Ectodermal cell (in vitro differentiated cells): Measurements from ENCODE around the gene MRPS33.

Source experiments
- H3K27ac ChIP-seq: 2 replicates; pipeline ENCODE4 v1.7.0; 2013; ENCODE audit warnings: mild to moderate bottlenecking, low read depth, low read length; ENCODE audit not compliant: insufficient read depth, poor library complexity, severe bottlenecking
- H3K27me3 ChIP-seq: 2 replicates; pipeline ENCODE4 v1.7.0; 2013; ENCODE audit warnings: mild to moderate bottlenecking, low read length; ENCODE audit not compliant: insufficient read depth, control insufficient read depth, poor library complexity, severe bottlenecking
- H3K36me3 ChIP-seq: one replicate; pipeline ENCODE4 v1.7.0; 2013; ENCODE audit warnings: low read length; ENCODE audit not compliant: control insufficient read depth, insufficient read depth
- H3K4me1 ChIP-seq: one replicate; pipeline ENCODE4 v1.7.0; 2013; ENCODE audit warnings: low read length; ENCODE audit not compliant: control insufficient read depth, insufficient read depth
- H3K4me3 ChIP-seq: 2 replicates; pipeline ENCODE4 v1.7.0; 2013; ENCODE audit warnings: low read depth, low read length, control low read depth; ENCODE audit not compliant: insufficient read depth
- H3K9me3 ChIP-seq: 2 replicates; pipeline ENCODE4 v1.7.0; 2013; ENCODE audit warnings: mild to moderate bottlenecking, low read length, moderate library complexity; ENCODE audit not compliant: control insufficient read depth
- WGBS, 2 experiments: methylation state at CpG; one replicate each; pipeline ENCODE4 v1.1.7; 2013; ENCODE audit warnings: missing lambda C conversion rate in 2 of 2; 5-methylcytosine and 5-hydroxymethylcytosine counted together

Gene MRPS33

GRCh38 chr7:141012696-141013344 is 1.9 kb downstream of the MRPS33 start:
- Histone ChIP-seq H3K9me3 (no peaks in the 10 kb centered on the region), H3K4me1 (peaks cover 4% of the 10 kb centered on the region), H3K4me3 (no peak overlapping the region), H3K27me3 (peaks cover under 1% of the 10 kb centered on the region), H3K36me3 (no peaks in the 10 kb centered on the region), H3K27ac (no peak overlapping the region)
- WGBS, 2 experiments: 100% methylated on average over 1 of the region's 2 CpGs

- Histone ChIP-seq H3K4me3 (no peak overlapping the region), H3K36me3 (no peaks in the 10 kb centered on the region)
Measured at GRCh38 chr7:141012044-141012685, 2.6 kb downstream of the MRPS33 start.

GRCh38 chr7:141011443-141011842 is 3.3 kb downstream of the MRPS33 start:
- Histone ChIP-seq H3K4me3 (no peak overlapping the region), H3K9me3 (no peaks in the 10 kb centered on the region), H3K27me3 (no peaks in the 10 kb centered on the region), H3K4me1 (peaks cover 4% of the 10 kb centered on the region), H3K27ac (no peak overlapping the region), H3K36me3 (no peaks in the 10 kb centered on the region)
- 89 to 91% methylated on average over 4 of the region's 4 CpGs for WGBS, 2 experiments

More at GRCh38 chr7:141012044-141012685, 2.6 kb downstream of the MRPS33 start:
- no peaks in the 10 kb centered on the region for H3K9me3 ChIP-seq
- 28 to 35% methylated on average over 3 of the region's 3 CpGs for WGBS, 2 experiments
- H3K27me3 ChIP-seq: no peaks in the 10 kb centered on the region
- no peak overlapping the region for H3K27ac ChIP-seq
- peaks cover 4% of the 10 kb centered on the region for H3K4me1 ChIP-seq

- 91 to 94% methylated on average over 8 of the region's 8 CpGs for WGBS, 2 experiments
- no peaks in the 10 kb centered on the region for H3K9me3 ChIP-seq
- no peak overlapping the region for H3K4me3 ChIP-seq
- no peak overlapping the region for H3K27ac ChIP-seq
- no peaks in the 10 kb centered on the region for H3K36me3 ChIP-seq
- no peaks in the 10 kb centered on the region for H3K4me1 ChIP-seq
- H3K27me3 ChIP-seq: no peaks in the 10 kb centered on the region
Measured at GRCh38 chr7:141003172-141004065, 11.3 kb downstream of the MRPS33 start.

DNA sequence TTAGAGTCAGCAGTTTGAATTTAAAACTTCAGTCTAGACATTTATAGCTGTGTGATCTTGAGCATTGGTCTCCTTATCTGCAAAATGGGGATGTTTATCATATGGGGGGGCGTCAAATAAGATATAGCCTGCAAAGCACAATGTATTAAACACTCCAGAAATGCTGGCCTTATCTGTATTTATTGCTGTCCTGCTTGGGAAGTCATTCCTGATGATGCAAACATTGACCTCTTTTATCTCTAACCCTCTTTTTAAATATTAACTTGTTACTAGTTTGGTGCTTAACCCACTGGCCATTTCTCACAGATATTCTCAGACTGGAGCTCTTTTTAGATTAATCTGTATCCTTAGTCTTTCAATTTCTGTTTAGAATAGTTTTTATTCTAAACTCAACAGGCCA is 13.2 kb downstream of the MRPS33 start:
- Histone ChIP-seq H3K4me1 (no peaks in the 10 kb centered on the region), H3K4me3 (no peak overlapping the region), H3K27me3 (no peaks in the 10 kb centered on the region), H3K36me3 (no peaks in the 10 kb centered on the region), H3K27ac (no peak overlapping the region), H3K9me3 (no peaks in the 10 kb centered on the region)
- 86 to 93% methylated on average over 1 of the region's 1 CpG for WGBS, 2 experiments

- H3K27ac ChIP-seq: no peak overlapping the region
- H3K36me3 ChIP-seq: no peaks in the 10 kb centered on the region
- no peaks in the 10 kb centered on the region for H3K9me3 ChIP-seq
- H3K4me3 ChIP-seq: no peak overlapping the region
- 91 to 94% methylated on average over 3 of the region's 3 CpGs for WGBS, 2 experiments
- H3K4me1 ChIP-seq: no peaks in the 10 kb centered on the region
- no peaks in the 10 kb centered on the region for H3K27me3 ChIP-seq
Measured at GRCh38 chr7:141001122-141001521, 13.6 kb downstream of the MRPS33 start.

DNA sequence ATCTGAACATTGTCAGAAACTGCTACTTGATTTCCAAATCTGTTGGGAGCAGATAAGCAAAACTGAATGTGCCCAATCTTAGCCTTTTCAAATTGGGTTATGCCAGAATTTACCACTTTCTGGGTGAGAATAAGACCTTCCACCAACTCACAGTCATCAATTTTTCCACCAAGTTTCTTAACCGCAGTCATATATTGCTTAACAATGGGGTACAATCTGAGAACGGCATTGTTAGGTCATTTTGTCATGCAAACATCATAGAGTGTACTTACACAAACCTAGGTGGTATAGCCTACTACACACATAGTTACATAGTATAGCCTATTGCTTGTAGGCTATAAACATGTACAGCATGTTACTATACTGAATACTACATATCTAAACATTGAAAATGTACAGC is 16.0 kb downstream of the MRPS33 start:
- no peaks in the 10 kb centered on the region for H3K27me3 ChIP-seq
- no peak overlapping the region for H3K27ac ChIP-seq
- H3K36me3 ChIP-seq: no peaks in the 10 kb centered on the region
- no peaks in the 10 kb centered on the region for H3K9me3 ChIP-seq
- 89 to 100% methylated on average over 2 of the region's 2 CpGs for WGBS, 2 experiments
- H3K4me3 ChIP-seq: no peak overlapping the region
- no peaks in the 10 kb centered on the region for H3K4me1 ChIP-seq

DNA sequence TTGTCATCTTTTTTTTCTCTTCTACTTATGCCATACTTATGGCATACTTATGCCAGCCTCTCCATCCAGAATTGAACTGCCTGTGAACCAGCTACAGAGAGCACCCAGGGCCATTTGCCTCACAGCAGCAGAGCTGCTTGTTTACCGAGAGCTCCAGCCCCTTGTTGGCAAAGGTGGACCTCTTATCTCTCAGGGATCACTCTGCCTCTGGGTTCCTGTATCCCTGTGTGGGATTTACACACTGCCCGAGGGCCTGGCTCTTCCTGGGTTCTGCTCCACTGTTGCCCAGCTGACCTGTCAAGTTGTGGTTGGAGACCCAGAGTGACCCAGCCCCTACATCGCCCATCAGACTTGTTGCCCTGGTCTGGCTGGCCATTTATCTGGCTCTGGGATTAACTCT is 22.3 kb downstream of the MRPS33 start:
- H3K4me3 ChIP-seq: no peak overlapping the region
- no peaks in the 10 kb centered on the region for H3K36me3 ChIP-seq
- no peak overlapping the region for H3K27ac ChIP-seq
- no peaks in the 10 kb centered on the region for H3K4me1 ChIP-seq
- 93 to 95% methylated on average over 3 of the region's 3 CpGs for WGBS, 2 experiments
- no peaks in the 10 kb centered on the region for H3K9me3 ChIP-seq
- H3K27me3 ChIP-seq: no peaks in the 10 kb centered on the region

DNA sequence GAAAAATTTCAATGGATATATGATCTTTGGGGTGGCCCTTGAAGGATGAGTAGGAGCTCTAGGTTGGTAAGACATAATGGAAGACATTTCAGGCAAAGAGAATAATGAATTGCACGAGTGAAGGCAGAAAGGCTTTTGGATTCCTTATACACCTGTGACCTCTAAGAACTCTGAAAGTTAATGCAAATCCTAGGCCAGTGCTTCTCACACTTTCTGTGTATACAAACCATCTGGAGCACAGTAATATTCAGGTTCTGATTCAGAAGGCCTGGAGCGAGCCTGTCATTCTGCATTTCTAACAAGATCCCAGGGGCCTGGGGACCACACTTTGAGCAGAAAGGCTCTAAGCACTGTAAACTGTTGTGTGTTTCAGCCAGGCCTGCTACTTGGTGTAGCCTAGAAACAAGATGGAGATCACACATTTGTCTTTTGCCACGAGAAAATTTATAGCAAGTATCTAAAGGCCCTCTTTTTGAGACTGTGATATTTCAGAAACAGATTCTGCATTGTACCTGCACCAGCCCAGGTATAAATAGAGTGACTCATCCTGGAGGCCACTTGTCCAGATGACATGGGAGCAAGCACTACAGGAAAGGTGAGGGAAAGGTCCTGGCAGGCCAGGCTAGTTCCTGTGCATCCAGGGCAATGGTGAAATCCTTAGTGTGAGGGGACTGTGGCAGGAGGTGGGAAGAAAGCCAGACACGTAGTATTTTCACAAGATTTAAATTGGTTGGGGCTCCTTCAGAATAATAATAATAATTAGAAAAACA is 24.4 kb downstream of the MRPS33 start:
- WGBS, 2 experiments: 81 to 90% methylated on average over 3 to 4 of the region's 4 CpGs
- H3K27me3 ChIP-seq: no peaks in the 10 kb centered on the region

More for the DNA sequence above, 24.4 kb downstream of the MRPS33 start:
- Histone ChIP-seq H3K4me1 (no peaks in the 10 kb centered on the region), H3K9me3 (no peaks in the 10 kb centered on the region), H3K36me3 (no peaks in the 10 kb centered on the region), H3K27ac (no peak overlapping the region), H3K4me3 (no peak overlapping the region)
